Measurements from ENCODE around the gene AAMP. TPM values are rescaled to one million over a fixed set of nuclear protein-coding genes. Genes with fewer than 3 reads are reported as not detected.
"Not testable (repeated sequence)": the region's sequence is repeated elsewhere in the genome, so short reads cannot be mapped to it uniquely, and the experiment has no call there.

AAMP gene
- total RNA-seq, 1 donor from 2014 or later = 106 TPM

DNA sequence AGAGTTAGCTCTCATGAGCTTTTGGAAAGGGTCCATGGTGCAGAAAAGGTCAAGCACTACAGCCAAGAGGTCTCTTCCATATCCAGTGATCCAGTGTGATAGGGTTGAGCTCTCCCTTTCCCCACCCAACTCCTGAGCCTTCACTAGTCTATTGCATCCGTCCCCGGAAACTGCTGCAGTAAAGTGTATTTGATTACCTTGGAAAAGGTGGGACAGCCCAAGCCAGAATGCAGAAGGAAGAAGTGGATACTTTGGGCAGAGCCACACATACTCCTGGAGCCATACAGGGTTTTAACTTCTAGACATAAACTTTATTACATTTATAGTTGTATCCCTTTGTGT lies 3.9 kb upstream of the AAMP start:
- no peak for DNase-seq (ENCODE audit: extremely low spot score in 2 of 2)
- intact Hi-C loops (cut with DNase I) = loop anchor here (5.0 kb wide), 1 partner anchor 57 kb away; the partner anchor contains the start of gene ARPC2
- Histone ChIP-seq H3K36me3 (peaks cover 0 to 58% of the 10 kb centered on the region in 2 donors), H3K4me1 (peaks cover 57% of the 10 kb centered on the region), H3K27me3 (no peaks in the 10 kb centered on the region), H3K9me3 (no peaks in the 10 kb centered on the region), H3K27ac (peak overlapping the region; percentile 94), H3K4me3 (no peak overlapping the region)
- TF ChIP-seq, protein P1, sequence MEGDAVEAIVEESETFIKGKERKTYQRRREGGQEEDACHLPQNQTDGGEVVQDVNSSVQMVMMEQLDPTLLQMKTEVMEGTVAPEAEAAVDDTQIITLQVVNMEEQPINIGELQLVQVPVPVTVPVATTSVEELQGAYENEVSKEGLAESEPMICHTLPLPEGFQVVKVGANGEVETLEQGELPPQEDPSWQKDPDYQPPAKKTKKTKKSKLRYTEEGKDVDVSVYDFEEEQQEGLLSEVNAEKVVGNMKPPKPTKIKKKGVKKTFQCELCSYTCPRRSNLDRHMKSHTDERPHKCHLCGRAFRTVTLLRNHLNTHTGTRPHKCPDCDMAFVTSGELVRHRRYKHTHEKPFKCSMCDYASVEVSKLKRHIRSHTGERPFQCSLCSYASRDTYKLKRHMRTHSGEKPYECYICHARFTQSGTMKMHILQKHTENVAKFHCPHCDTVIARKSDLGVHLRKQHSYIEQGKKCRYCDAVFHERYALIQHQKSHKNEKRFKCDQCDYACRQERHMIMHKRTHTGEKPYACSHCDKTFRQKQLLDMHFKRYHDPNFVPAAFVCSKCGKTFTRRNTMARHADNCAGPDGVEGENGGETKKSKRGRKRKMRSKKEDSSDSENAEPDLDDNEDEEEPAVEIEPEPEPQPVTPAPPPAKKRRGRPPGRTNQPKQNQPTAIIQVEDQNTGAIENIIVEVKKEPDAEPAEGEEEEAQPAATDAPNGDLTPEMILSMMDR (IDR thresholded peaks at IDR 0.05) = no peak
- TF ChIP-seq POLR2A (IDR thresholded peaks at IDR 0.05) (no peak), POLR2AphosphoS5 (IDR thresholded peaks at IDR 0.05; ENCODE audit: insufficient read depth in 1 of 2, low read depth in 1 of 2) (no peak)

DNA sequence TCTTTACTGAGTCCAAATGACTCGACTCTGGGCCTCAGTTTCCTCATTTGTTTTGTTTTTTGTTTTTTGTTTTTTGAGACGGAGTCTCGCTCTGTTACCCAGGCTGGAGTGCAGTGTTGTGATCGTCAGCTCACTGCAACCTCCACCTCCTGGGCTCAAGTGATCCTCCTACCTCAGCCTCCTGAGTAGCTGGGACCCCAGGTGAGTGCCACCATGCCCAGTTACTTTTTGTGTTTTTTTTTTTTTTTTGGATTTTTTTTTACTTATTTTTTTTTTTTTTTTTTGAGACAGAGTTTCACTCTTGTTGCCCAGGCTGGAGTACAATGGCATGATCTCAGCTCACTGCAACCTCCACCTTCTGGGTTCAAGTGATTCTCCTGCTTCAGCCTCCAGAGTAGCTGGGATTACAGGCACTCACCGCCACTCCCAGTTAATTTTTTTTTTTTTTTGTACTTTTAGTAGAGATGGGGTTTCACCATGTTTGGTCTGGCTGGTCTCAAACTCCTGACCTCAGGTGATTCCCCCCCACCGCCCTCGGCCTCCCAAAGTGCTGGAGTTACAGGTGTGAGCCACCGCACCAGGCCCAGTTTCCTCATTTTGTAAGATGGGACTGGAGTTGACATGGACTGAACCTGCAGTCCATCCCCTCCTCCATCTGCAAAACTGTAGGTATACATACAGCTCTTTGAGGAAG lies 3.4 kb upstream of the AAMP start:
- intact Hi-C loops (cut with DNase I) = loop anchor here (5.0 kb wide), 1 partner anchor 56 kb away; the partner anchor contains the start of gene ARPC2
- not testable (repeated sequence) for DNase-seq (ENCODE audit: extremely low spot score in 2 of 2); H3K27me3 ChIP-seq; H3K9me3 ChIP-seq; H3K4me3 ChIP-seq
- peak overlapping the region; percentile 94 for H3K27ac ChIP-seq
- H3K36me3 ChIP-seq = peaks cover 0 to 53% of the 10 kb centered on the region in 2 donors
- H3K4me1 ChIP-seq = peaks cover 57% of the 10 kb centered on the region

DNA sequence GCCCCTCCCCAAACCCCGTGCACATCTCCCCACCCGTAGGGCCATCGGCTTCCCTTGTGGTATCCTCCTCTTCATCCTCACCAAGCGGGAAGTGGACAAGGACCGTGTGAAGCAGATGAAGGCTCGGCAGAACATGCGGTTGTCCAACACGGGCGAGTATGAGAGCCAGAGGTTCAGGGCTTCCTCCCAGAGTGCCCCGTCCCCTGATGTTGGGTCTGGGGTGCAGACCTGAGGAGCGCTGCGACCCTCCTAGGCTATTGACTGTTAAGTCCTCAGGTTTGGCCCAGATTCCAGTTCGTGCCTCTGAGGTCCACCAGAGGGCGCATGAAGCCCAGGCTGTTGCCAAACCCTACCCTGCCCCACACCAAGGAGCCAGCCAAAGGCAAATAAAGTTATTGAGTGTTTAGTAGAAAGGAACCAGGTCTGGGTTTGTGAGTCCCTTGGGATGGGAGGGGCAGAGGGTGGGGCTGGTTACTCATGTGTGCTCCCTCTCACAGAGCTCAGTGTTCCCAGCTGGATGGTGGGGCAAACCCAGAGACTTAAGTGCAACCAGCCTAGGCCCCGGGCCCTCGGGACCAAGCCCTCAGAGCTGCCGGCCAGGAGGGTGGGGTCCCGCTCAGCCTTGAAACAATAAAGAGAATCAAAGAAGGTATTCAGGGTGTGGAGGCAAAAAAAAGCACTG lies 2.7 kb upstream of the AAMP start:
- TF ChIP-seq, protein P1 (IDR thresholded peaks at IDR 0.05) = peak; percentile 88 to 95 (median 94)
- TF ChIP-seq POLR2AphosphoS5 (IDR thresholded peaks at IDR 0.05; ENCODE audit: insufficient read depth in 1 of 2, low read depth in 1 of 2) (peak; percentile 83 to 97), POLR2A (IDR thresholded peaks at IDR 0.05) (no peak)
- H3K9me3 ChIP-seq = no peaks in the 10 kb centered on the region
- no peaks in the 10 kb centered on the region for H3K27me3 ChIP-seq
- peak in 1 of 2 donors; percentile 99 for DNase-seq (ENCODE audit: extremely low spot score in 2 of 2)
- peaks cover 0 to 50% of the 10 kb centered on the region in 2 donors for H3K36me3 ChIP-seq
- intact Hi-C loops (cut with DNase I) = loop anchor here (5.0 kb wide), 1 partner anchor 55 kb away; the partner anchor contains the start of gene ARPC2
- H3K4me1 ChIP-seq = peaks cover 57% of the 10 kb centered on the region
- peak overlapping the region; percentile 11 to 15 for H3K4me3 ChIP-seq
- H3K27ac ChIP-seq = peak overlapping the region; percentile 94

DNA sequence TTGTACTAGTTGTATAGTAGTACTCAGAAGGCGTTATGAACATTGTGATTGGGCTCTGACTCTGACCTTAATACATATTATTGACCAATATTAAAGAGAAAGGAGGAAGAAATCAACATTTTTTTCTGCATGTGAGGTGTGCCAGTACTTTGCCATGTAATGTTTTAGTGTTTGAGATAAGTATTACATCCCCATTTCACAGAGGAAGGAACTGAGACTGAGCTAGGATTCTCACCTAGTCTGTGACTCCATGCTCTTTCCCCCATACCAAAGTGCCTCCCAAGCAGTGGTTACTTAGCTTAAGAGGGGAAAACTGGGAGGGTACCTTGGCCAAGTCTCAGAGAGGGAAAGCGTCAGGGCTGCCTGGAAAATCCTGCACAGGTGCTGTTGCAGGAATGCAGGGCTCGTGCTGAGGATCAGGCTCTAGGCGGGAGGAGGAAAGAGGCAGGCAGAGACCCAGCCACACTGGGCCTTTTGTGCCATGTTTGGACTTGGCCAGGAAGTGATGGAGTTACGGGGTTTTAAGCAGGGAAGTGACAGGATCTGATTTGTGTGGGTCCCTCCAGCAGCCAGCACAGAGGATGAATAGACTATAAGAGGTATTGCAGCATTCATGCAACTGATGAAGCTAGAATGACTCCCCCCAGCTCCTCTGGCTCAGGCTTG lies 2.1 kb upstream of the AAMP start:
- TF ChIP-seq POLR2A (IDR thresholded peaks at IDR 0.05) = no peak
- TF ChIP-seq, protein P1 (IDR thresholded peaks at IDR 0.05) = no peak
- no peak for TF ChIP-seq POLR2AphosphoS5 (IDR thresholded peaks at IDR 0.05; ENCODE audit: insufficient read depth in 1 of 2, low read depth in 1 of 2)
- no peaks in the 10 kb centered on the region for H3K27me3 ChIP-seq
- peaks cover 0 to 49% of the 10 kb centered on the region in 2 donors for H3K36me3 ChIP-seq
- peaks cover 53% of the 10 kb centered on the region for H3K4me1 ChIP-seq
- H3K27ac ChIP-seq = peak overlapping the region; percentile 94
- H3K4me3 ChIP-seq = peak overlapping the region; percentile 15 to 85
- no peaks in the 10 kb centered on the region for H3K9me3 ChIP-seq
- intact Hi-C loops (cut with DNase I) = loop anchor here (5.0 kb wide), 1 partner anchor 55 kb away; the partner anchor contains the start of gene ARPC2
- DNase-seq (ENCODE audit: extremely low spot score in 2 of 2) = no peak

DNA sequence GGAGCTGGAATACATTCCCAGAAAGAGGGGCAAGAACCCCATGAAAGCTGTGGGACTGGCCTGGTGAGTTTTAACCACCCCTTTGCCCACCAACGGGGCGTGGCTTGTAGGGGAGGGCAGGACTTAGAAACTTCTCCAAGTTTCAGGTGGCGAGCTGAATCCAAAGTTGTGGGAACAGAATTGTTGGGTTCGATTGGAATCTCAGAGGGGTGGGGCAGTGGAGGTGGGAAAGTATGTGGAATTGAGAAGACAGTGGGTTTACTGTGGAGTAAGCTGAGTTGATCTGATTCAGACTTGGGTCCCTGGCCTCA lies 1.5 kb upstream of the AAMP start:
- Histone ChIP-seq H3K36me3 (peaks cover 0 to 49% of the 10 kb centered on the region in 2 donors), H3K4me1 (peaks cover 53% of the 10 kb centered on the region), H3K27ac (peak overlapping the region; percentile 94), H3K27me3 (no peaks in the 10 kb centered on the region), H3K9me3 (no peaks in the 10 kb centered on the region), H3K4me3 (peak overlapping the region; percentile 85 to 94)
- intact Hi-C loops (cut with DNase I) = loop anchor here (5.0 kb wide), 1 partner anchor 54 kb away; the partner anchor contains the start of gene ARPC2
- no peak for TF ChIP-seq POLR2A (IDR thresholded peaks at IDR 0.05)
- DNase-seq (ENCODE audit: extremely low spot score in 2 of 2) = no peak
